Testis (tissue), 2 donors: ENCODE results near the gene SLC26A5.

Experiments used
- CTCF ChIP-seq, 3 experiments: fragments of 450-650 bp in 2 of 3; fragments of 200-600 bp in 1 of 3; sonication (generic) in 1 of 3; IDR thresholded peaks; one replicate each; pipeline ENCODE4 v1.5.1; 2016 to 2019; ENCODE audit warnings: antibody characterized with exemption in 3 of 3, mild to moderate bottlenecking in 2 of 3, moderate library complexity in 1 of 3
- POLR2A ChIP-seq: fragments of 450-650 bp; IDR thresholded peaks from one replicate; pipeline ENCODE4 v1.6.1; 2017; ENCODE audit warnings: antibody characterized with exemption, mild to moderate bottlenecking, moderate library complexity

GRCh38 chr7:103373866-103374643 is 72.0 kb downstream of the SLC26A5 start:
- TF ChIP-seq CTCF (IDR thresholded peaks at IDR 0.05) (no peak), POLR2A (no peak)
